GM23338 (cell line): Measurements from ENCODE around the gene IL21R. TPM values are rescaled to one million over a fixed set of nuclear protein-coding genes. Genes with fewer than 3 reads are reported as not detected.
A peak's percentile ranks its signal among the peaks of the same experiment; 100 is the strongest.

ENCODE experiments used
- ATAC-seq: fragments of 200-7000 bp; cut with Tn5 transposase; 3 replicates; pipeline ENCODE4 v1.9.1; 2020
- DNase-seq: peaks from one replicate; pipeline ENCODE4 v3.0.0-alpha.2; 2015; ENCODE audit warnings: low spot score
- H2AFZ ChIP-seq: fragments of 200-600 bp; sonication (generic); 2 replicates; pipeline ENCODE4 v1.8.0; 2016; ENCODE audit warnings: antibody characterized with exemption, mild to moderate bottlenecking, moderate library complexity
- H3F3A ChIP-seq: fragments of 200-600 bp; sonication (generic); replicated peaks from 2 replicates; pipeline ENCODE4 v1.8.0; 2017; ENCODE audit warnings: antibody characterized with exemption, mixed run types, low read depth
- H3K27ac ChIP-seq: fragments of 200-600 bp; sonication (generic); 2 replicates; pipeline ENCODE4 v1.6.1; 2016; ENCODE audit warnings: low read depth
- H3K27me3 ChIP-seq: fragments of 200-600 bp; sonication (generic); 2 replicates; pipeline ENCODE4 v1.8.0; 2016; ENCODE audit warnings: mild to moderate bottlenecking, mixed run types, moderate library complexity; ENCODE audit not compliant: insufficient read depth
- H3K36me3 ChIP-seq: fragments of 200-600 bp; sonication (generic); 2 replicates; pipeline ENCODE4 v1.8.0; 2016; ENCODE audit warnings: mild to moderate bottlenecking; ENCODE audit not compliant: insufficient read depth
- H3K4me1 ChIP-seq: fragments of 200-600 bp; sonication (generic); 2 replicates; pipeline ENCODE4 v1.8.0; 2016; ENCODE audit warnings: mild to moderate bottlenecking, moderate library complexity; ENCODE audit not compliant: insufficient read depth
- H3K4me2 ChIP-seq: fragments of 200-600 bp; sonication (generic); 2 replicates; pipeline ENCODE4 v1.7.1; 2017; ENCODE audit warnings: mixed run types
- H3K4me3 ChIP-seq: fragments of 200-600 bp; sonication (generic); 2 replicates; pipeline ENCODE4 v1.6.1; 2016; ENCODE audit warnings: mixed run types
- H3K79me2 ChIP-seq: fragments of 200-600 bp; sonication (generic); replicated peaks from 2 replicates; pipeline ENCODE4 v1.8.0; 2017; ENCODE audit warnings: mild to moderate bottlenecking; ENCODE audit not compliant: insufficient read depth
- H3K9me2 ChIP-seq: fragments of 200-600 bp; sonication (generic); 2 replicates; pipeline ENCODE4 v1.8.0; 2017; ENCODE audit not compliant: insufficient read depth
- H4K20me1 ChIP-seq: fragments of 200-600 bp; sonication (generic); replicated peaks from 2 replicates; pipeline ENCODE4 v1.8.0; 2017; ENCODE audit warnings: mild to moderate bottlenecking; ENCODE audit not compliant: insufficient read depth
- H3K27ac Mint-ChIP-seq: 2 replicates; pipeline ENCODE4 v1.8.0; 2020; ENCODE audit warnings: inconsistent platforms, mild to moderate bottlenecking, moderate library complexity, mixed read lengths
- H3K27me3 Mint-ChIP-seq: 3 replicates; pipeline ENCODE4 v1.8.0; 2022; ENCODE audit warnings: low read depth, mild to moderate bottlenecking, moderate library complexity, mixed read lengths, inconsistent platforms; ENCODE audit not compliant: insufficient read depth, poor library complexity
- H3K36me3 Mint-ChIP-seq: 3 replicates; pipeline ENCODE4 v1.8.0; 2021; ENCODE audit warnings: low read depth, mild to moderate bottlenecking, inconsistent platforms, moderate library complexity, mixed read lengths
- H3K4me1 Mint-ChIP-seq: 3 replicates; pipeline ENCODE4 v1.8.0; 2020; ENCODE audit warnings: mild to moderate bottlenecking, inconsistent platforms, mixed read lengths
- H3K4me3 Mint-ChIP-seq: 3 replicates; pipeline ENCODE4 v1.8.0; 2021; ENCODE audit warnings: moderate library complexity, mild to moderate bottlenecking, inconsistent platforms, mixed read lengths
- H3K9me3 Mint-ChIP-seq: 3 replicates; pipeline ENCODE4 v1.8.0; 2020; ENCODE audit warnings: moderate library complexity, mild to moderate bottlenecking, inconsistent platforms, mixed read lengths
- CREB1 ChIP-seq: fragments of 250-450 bp; sonication (Bioruptor Pico); IDR thresholded peaks from 2 replicates; pipeline ENCODE4 v1.5.0; 2020; ENCODE audit warnings: low read depth, mild to moderate bottlenecking, moderate library complexity
- CTCF ChIP-seq, 2 experiments: fragments of 200-600 bp in 1 of 2; sonication (generic) in 1 of 2; conservative IDR thresholded peaks; 2 replicates each; pipeline versions ENCODE4 v1.5.1 to v1.6.1; 2016 to 2017; ENCODE audit warnings: antibody characterized with exemption in 2 of 2, low read depth in 2 of 2, mild to moderate bottlenecking in 2 of 2, moderate library complexity in 1 of 2
- EZH2 ChIP-seq: fragments of 200-600 bp; sonication (generic); IDR thresholded peaks from one replicate; pipeline ENCODE4 v1.8.0; 2017; ENCODE audit warnings: antibody characterized with exemption, mild to moderate bottlenecking, low read depth; ENCODE audit not compliant: unreplicated experiment
- EZH2phosphoT487 ChIP-seq: fragments of 200-600 bp; sonication (generic); IDR thresholded peaks from one replicate; pipeline ENCODE4 v1.8.1; 2018; ENCODE audit warnings: antibody characterized with exemption; ENCODE audit not compliant: unreplicated experiment
- JUNB ChIP-seq: IDR thresholded peaks from one replicate; pipeline ENCODE4 v1.6.1; 2016; ENCODE audit warnings: antibody characterized with exemption; ENCODE audit not compliant: unreplicated experiment
- NANOG ChIP-seq: IDR thresholded peaks from 2 replicates; pipeline ENCODE4 v1.6.1; 2016; ENCODE audit warnings: antibody characterized with exemption, borderline replicate concordance
- POLR2AphosphoS5 ChIP-seq: IDR thresholded peaks from 2 replicates; pipeline ENCODE4 v1.6.1; 2016; ENCODE audit warnings: antibody characterized with exemption, low read depth
- ZNF114 ChIP-seq: fragments of 250-450 bp; sonication (Bioruptor Pico); IDR thresholded peaks from 2 replicates; pipeline ENCODE4 v1.5.0; 2020; ENCODE audit warnings: mild to moderate bottlenecking, moderate library complexity
- ZNF462 ChIP-seq: fragments of 250-450 bp; sonication (Bioruptor Pico); IDR thresholded peaks from 2 replicates; pipeline ENCODE4 v1.5.0; 2020; ENCODE audit warnings: mild to moderate bottlenecking, moderate library complexity
- polyA plus RNA-seq: library from polyadenylated mRNA; unstranded; fragments of >200 nt; fragmentation: Nextera tagmentation; extraction: Ambion mirVana; gene quantifications from 2 replicates; pipeline ENCODE4 v1.2.1, GENCODE V29; 2016
- total RNA-seq: library from RNA; depleted of rRNA; stranded (reverse); fragments of >200 nt; shearing (Covaris generic); gene quantifications from 2 replicates; pipeline ENCODE4 v1.2.3, GENCODE V29; 2014

Gene IL21R
- total and polyA plus RNA-seq, 2 experiments from 2014 or later = 0.42 to 2.6 TPM

GRCh38 chr16:27381974-27382855, 19.8 kb upstream of the IL21R start:
- TF ChIP-seq POLR2AphosphoS5 (no peak), EZH2 (no peak), EZH2phosphoT487 (no peak), CREB1 (CRISPR knock-in tag) (0 out of 2 replicates have a peak, but pooled peaks have one; percentile 21), JUNB (no peak), NANOG (no peak), ZNF114 (CRISPR knock-in tag) (no peak), CTCF (conservative IDR thresholded peaks at IDR 0.05; ENCODE audit: low read depth in 2 of 2) (no peak)
- Histone ChIP-seq H3K27me3 (no peaks in the 10 kb centered on the region), H4K20me1 (no peaks in the 10 kb centered on the region), H3K9me2 (no peaks in the 10 kb centered on the region), H3F3A (no peaks in the 10 kb centered on the region), H3K79me2 (no peaks in the 10 kb centered on the region), H3K36me3 (no peaks in the 10 kb centered on the region), H2AFZ (0 out of 2 replicates have a peak overlapping the region, but pooled peaks have one; percentile 23), H3K4me3 (no peak overlapping the region), H3K4me2 (no peak overlapping the region), H3K4me1 (no peaks in the 10 kb centered on the region), H3K27ac (no peak overlapping the region)
- Mint-ChIP-seq H3K4me1 (no peaks in the 10 kb centered on the region), H3K36me3 (no peaks in the 10 kb centered on the region; the same call in 2 of the 3 replicates), H3K4me3 (no peak overlapping the region), H3K27me3 (peaks cover 7% of the 10 kb centered on the region), H3K27ac (no peak overlapping the region), H3K9me3 (peaks cover 14% of the 10 kb centered on the region)
- no peak for DNase-seq
- no peak for ATAC-seq

- no peak overlapping the region for H3K4me3 Mint-ChIP-seq
- H3K27ac ChIP-seq = no peak overlapping the region
- TF ChIP-seq POLR2AphosphoS5 (no peak), ZNF462 (CRISPR knock-in tag) (no peak), EZH2 (no peak)
These were observed 18.3 kb upstream of the IL21R start for GRCh38 chr16:27383556-27384243.

More at GRCh38 chr16:27383556-27384243, 18.3 kb upstream of the IL21R start:
- Mint-ChIP-seq H3K36me3 (no peaks in the 10 kb centered on the region; the same call in 2 of the 3 replicates), H3K27me3 (peaks cover 6% of the 10 kb centered on the region), H3K4me1 (no peaks in the 10 kb centered on the region), H3K9me3 (peaks cover 14% of the 10 kb centered on the region), H3K27ac (no peak overlapping the region)
- H3K27me3 ChIP-seq = no peaks in the 10 kb centered on the region
- H3K4me2 ChIP-seq = no peak overlapping the region
- no peaks in the 10 kb centered on the region for H3F3A ChIP-seq
- H3K4me3 ChIP-seq = no peak overlapping the region
- no peaks in the 10 kb centered on the region for H3K79me2 ChIP-seq
- H4K20me1 ChIP-seq = no peaks in the 10 kb centered on the region
- H3K36me3 ChIP-seq = no peaks in the 10 kb centered on the region
- ATAC-seq = no peak
- H3K4me1 ChIP-seq = no peaks in the 10 kb centered on the region
- no peaks in the 10 kb centered on the region for H3K9me2 ChIP-seq
- H2AFZ ChIP-seq = no peak overlapping the region
- DNase-seq = no peak
